K562 (cell line): Measurements from ENCODE around the gene DEPP1. TPM values are rescaled to one million over a fixed set of nuclear protein-coding genes. Genes with fewer than 3 reads are reported as not detected.

Experiments used
- ATAC-seq: fragments of 200-7000 bp; cut with Tn5 transposase; 3 replicates; pipeline ENCODE4 v1.9.1; 2020; ENCODE audit warnings: moderate library complexity
- BruUV-seq: library from RNA; stranded (reverse); fragments of 400-500 nt; replicated peaks from 2 replicates; lab custom pipeline; 2021; lab: Mats Ljungman, UMichigan
- CTCF ChIA-PET: fragments of 300-600 bp; formaldehyde crosslinking; extraction: SDS; loops from one replicate; lab custom pipeline; 2021; ENCODE audit warnings: low intra/inter-chr PET ratio; lab: Yijun Ruan, JAX
- POLR2A ChIA-PET: fragments of 300-600, 350-650 bp; sonication (Branson Sonifier 250); formaldehyde crosslinking; extraction: SDS; loops from one replicate; lab custom pipeline; 2021; ENCODE audit warnings: antibody characterized with exemption, inconsistent platforms; lab: Yijun Ruan, JAX
- DNase-seq, 4 experiments: peaks; one replicate each; pipeline versions ENCODE4 v3.0.0 to v3.0.0-alpha.2; 2011 to 2018; ENCODE audit warnings: low spot score in 3 of 4, mixed read lengths in 3 of 4; ENCODE audit errors: extremely low read depth in 1 of 4
- FAIRE-seq: peaks from 2 replicates; lab custom pipeline; 2011; peaks lifted over from hg19 to GRCh38; lab: Jason Lieb, UNC
- H2AFZ ChIP-seq: 2 replicates; pipeline ENCODE4 v1.6.0; 2011; ENCODE audit warnings: low read depth, low read length, control low read depth, inconsistent platforms
- H3K27ac ChIP-seq: fragments of 200-600 bp; 3 replicates; pipeline ENCODE4 v1.8.0; 2011; ENCODE audit warnings: low read depth, mild to moderate bottlenecking, control low read depth, inconsistent platforms, low read length, moderate library complexity, mixed read lengths; ENCODE audit errors: extremely low read depth
- H3K27me3 ChIP-seq, 2 experiments: fragments of 300-600 bp in 1 of 2; 2 replicates in 1 of 2; 3 replicates in 1 of 2; pipeline versions ENCODE4 v1.6.0 to v1.8.0; 2011; ENCODE audit warnings: inconsistent platforms in 2 of 2, low read length in 2 of 2, mild to moderate bottlenecking in 1 of 2, mixed read lengths in 1 of 2, moderate library complexity in 1 of 2; ENCODE audit not compliant: control insufficient read depth in 2 of 2, insufficient read depth in 2 of 2
- H3K36me3 ChIP-seq: fragments of 300-600 bp; 3 replicates; pipeline ENCODE4 v1.8.0; 2011; ENCODE audit warnings: mild to moderate bottlenecking, low read length, inconsistent platforms; ENCODE audit not compliant: control insufficient read depth, insufficient read depth
- H3K4me1 ChIP-seq, 2 experiments: fragments of 200-600 bp in 1 of 2; replicated peaks in 1 of 2; 2 replicates in 1 of 2; 3 replicates in 1 of 2; pipeline versions ENCODE4 v1.5.1 to v1.8.0; 2011; ENCODE audit warnings: inconsistent platforms in 2 of 2, low read length in 2 of 2, mild to moderate bottlenecking in 1 of 2, mixed read lengths in 1 of 2, moderate library complexity in 1 of 2; ENCODE audit not compliant: control insufficient read depth in 2 of 2, insufficient read depth in 2 of 2
- H3K4me2 ChIP-seq: 2 replicates; pipeline ENCODE4 v1.6.1; 2011; ENCODE audit warnings: low read length, control low read depth, inconsistent platforms, mixed read lengths; ENCODE audit not compliant: insufficient read depth
- H3K4me3 ChIP-seq: fragments of 200-600 bp; sonication (generic), shearing (Covaris generic); 2 replicates; pipeline ENCODE4 v1.5.1; 2016; ENCODE audit warnings: control low read depth, inconsistent platforms
- H3K79me2 ChIP-seq: fragments of 200-600 bp; 3 replicates; pipeline ENCODE4 v1.8.0; 2011; ENCODE audit warnings: low read length, inconsistent platforms; ENCODE audit not compliant: control insufficient read depth, insufficient read depth
- H3K9ac ChIP-seq, 2 experiments: 2 replicates each; pipeline versions ENCODE4 v1.6.0 to v1.6.1; 2011; ENCODE audit warnings: low read depth in 2 of 2, low read length in 2 of 2, control low read depth in 1 of 2, inconsistent platforms in 1 of 2, mild to moderate bottlenecking in 1 of 2, mixed read lengths in 1 of 2; ENCODE audit not compliant: insufficient read depth in 1 of 2
- H3K9me1 ChIP-seq: one replicate; pipeline ENCODE4 v1.6.0; 2011; ENCODE audit warnings: inconsistent platforms, mild to moderate bottlenecking, low read length, moderate library complexity; ENCODE audit not compliant: control insufficient read depth, insufficient read depth
- H3K9me3 ChIP-seq: replicated peaks from 2 replicates; pipeline ENCODE4 v1.5.1; 2011; ENCODE audit warnings: low read depth, low read length, inconsistent platforms; ENCODE audit not compliant: control insufficient read depth, insufficient read depth
- H4K20me1 ChIP-seq: replicated peaks from 2 replicates; pipeline ENCODE4 v1.6.1; 2011; ENCODE audit warnings: low read length, inconsistent platforms, mixed read lengths; ENCODE audit not compliant: control insufficient read depth, insufficient read depth
- BHLHE40 ChIP-seq: IDR thresholded peaks from 2 replicates; pipeline ENCODE4 v1.6.1; 2011; ENCODE audit warnings: low read length, improper control_type of control experiment
- HEY1 ChIP-seq: fragments of 250-450 bp; sonication (Bioruptor Pico); IDR thresholded peaks from 2 replicates; pipeline ENCODE4 v1.5.0; 2020; ENCODE audit warnings: mild to moderate bottlenecking, moderate library complexity, borderline replicate concordance
- HNRNPL ChIP-seq: fragments of 200-400 bp; formaldehyde crosslinking; IDR thresholded peaks from 2 replicates; pipeline ENCODE4 v1.6.1; 2017; ENCODE audit warnings: low read depth, mild to moderate bottlenecking, low read length
- JUND ChIP-seq, 2 experiments: IDR thresholded peaks; 2 replicates in 1 of 2; 3 replicates in 1 of 2; pipeline ENCODE4 v1.6.1; 2011; ENCODE audit warnings: borderline replicate concordance in 2 of 2, low read depth in 2 of 2, low read length in 2 of 2, improper control_type of control experiment in 1 of 2, missing biosample characterization in 1 of 2, missing genetic modification characterization in 1 of 2, missing genetic modification reagents in 1 of 2
- NFRKB ChIP-seq: fragments of 450-650 bp; IDR thresholded peaks from 2 replicates; pipeline ENCODE4 v1.6.1; 2016; ENCODE audit warnings: low read depth
- NONO ChIP-seq, 2 experiments: fragments of 200-400 bp in 1 of 2; fragments of 450-650 bp in 1 of 2; formaldehyde crosslinking in 1 of 2; IDR thresholded peaks; 2 replicates each; pipeline ENCODE4 v1.6.1; 2017; ENCODE audit warnings: low read depth in 2 of 2, mild to moderate bottlenecking in 2 of 2, moderate library complexity in 2 of 2, low read length in 1 of 2
- NR0B1 ChIP-seq: fragments of 450-650 bp; IDR thresholded peaks from one replicate; pipeline ENCODE4 v1.6.1; 2018; ENCODE audit warnings: mild to moderate bottlenecking, moderate library complexity; ENCODE audit not compliant: partially characterized antibody
- PTRF ChIP-seq: fragments of 450-650 bp; IDR thresholded peaks from 2 replicates; pipeline ENCODE4 v1.6.1; 2016; ENCODE audit warnings: mild to moderate bottlenecking, missing genetic modification characterization, missing compliant biosample characterization
- RFX1 ChIP-seq: fragments of 450-650 bp; IDR thresholded peaks from 2 replicates; pipeline ENCODE4 v1.6.1; 2016; ENCODE audit warnings: mild to moderate bottlenecking, moderate library complexity
- RFX5 ChIP-seq: IDR thresholded peaks from 2 replicates; pipeline ENCODE4 v1.6.1; 2011; ENCODE audit warnings: low read depth, mild to moderate bottlenecking, improper control_type of control experiment, low read length
- SIN3A ChIP-seq, 2 experiments: fragments of 150-350 bp in 1 of 2; IDR thresholded peaks; 2 replicates each; pipeline ENCODE4 v1.6.1; 2011 to 2016; ENCODE audit warnings: borderline replicate concordance in 2 of 2, low read depth in 2 of 2, low read length in 2 of 2, mild to moderate bottlenecking in 2 of 2, moderate library complexity in 2 of 2; ENCODE audit not compliant: control insufficient read depth in 1 of 2
- SNAPC5 ChIP-seq: fragments of 250-450 bp; sonication (Bioruptor Pico); IDR thresholded peaks from 2 replicates; pipeline ENCODE4 v1.8.0; 2021; ENCODE audit warnings: moderate library complexity, mild to moderate bottlenecking, inconsistent platforms
- STAT5B ChIP-seq: fragments of 250-450 bp; sonication (Bioruptor Pico); IDR thresholded peaks from 2 replicates; pipeline ENCODE4 v1.8.0; 2021; ENCODE audit warnings: mild to moderate bottlenecking, inconsistent platforms
- ZNF778 ChIP-seq: fragments of 450-650 bp; formaldehyde crosslinking; IDR thresholded peaks from 2 replicates; pipeline ENCODE4 v1.4.0; 2020; ENCODE audit warnings: mild to moderate bottlenecking, moderate library complexity
- ZNF830 ChIP-seq: fragments of 250-450 bp; sonication (Bioruptor Pico); IDR thresholded peaks from 2 replicates; pipeline ENCODE4 v1.5.0; 2021; ENCODE audit warnings: mild to moderate bottlenecking
- WGBS: fragments of 100-300 bp; shearing (Covaris generic); methylation state at CpG from one replicate; pipeline ENCODE4 v1.1.6; 2016; ENCODE audit warnings: low coverage, mixed read lengths; ENCODE audit not compliant: insufficient coverage; ENCODE audit errors: missing lambda C conversion rate; 5-methylcytosine and 5-hydroxymethylcytosine counted together
- in situ Hi-C: fragments of 300-500 bp; cut with MboI; formaldehyde crosslinking; loops from 4 replicates; pipeline ENCODE4 v1.15.0; 2018; ENCODE audit warnings: inconsistent platforms, mixed read lengths
- intact Hi-C: fragments of 100-400 bp; cut with micrococcal nuclease; formaldehyde crosslinking; loops from 2 replicates; pipeline ENCODE4 v1.14.2; 2022
- polyA plus RNA-seq, 8 experiments: library from polyadenylated mRNA; depleted of rRNA in 4 of 8; stranded (reverse) in 5 of 8; unstranded in 3 of 8; fragments of >200 nt; fragmentation: Nextera tagmentation in 2 of 8; fragmentation: Illumina TruSeq in 1 of 8; extraction: Ambion mirVana in 2 of 8; extraction: Trizol in 1 of 8; gene quantifications; 2 replicates each; pipeline versions ENCODE4 v1.2.1 to v1.2.3, GENCODE V29; 2011 to 2014; ENCODE audit warnings: inconsistent platforms in 1 of 8, missing spikeins in 1 of 8
- total RNA-seq, 7 experiments: library from RNA; depleted of rRNA in 6 of 7; stranded (reverse); fragments of >200 nt in 6 of 7; fragmentation: Illumina TruSeq in 2 of 7; extraction: Trizol in 2 of 7; gene quantifications; 2 replicates each; pipeline versions ENCODE4 v1.2.1 to v1.2.3, GENCODE V29; 2011 to 2021; ENCODE audit warnings: low replicate concordance in 1 of 7
- TF ChIP-seq, protein P1 (sequence below): fragments of 250-450 bp; sonication (Bioruptor Pico); IDR thresholded peaks from 2 replicates; pipeline ENCODE4 v1.8.0; 2022; ENCODE audit warnings: inconsistent platforms
- TF ChIP-seq, protein P2 (sequence below): conservative IDR thresholded peaks from 2 replicates; pipeline ENCODE4 v1.6.1; 2011; ENCODE audit warnings: low read depth, mild to moderate bottlenecking, low read length; ENCODE audit not compliant: control insufficient read depth

Gene DEPP1
- total and polyA plus RNA-seq, 9 of the 15 experiments (the other 6 are each of a cell fraction or from before 2014, with no cell fraction given): 0.04 to 0.54 (median 0.20) TPM; not detected in 1

GRCh38 chr10:44976352-44977198, 2.0 kb downstream of the DEPP1 start:
- 53% methylated on average over 9 of the region's 9 CpGs for WGBS
- H3K9ac ChIP-seq: no peak overlapping the region
- intact Hi-C loops (loop anchor here (5.0 kb wide), 1 partner anchor 99 kb away; no protein-coding TSS in a partner anchor), in situ Hi-C loops (no loop called here)
- no peak overlapping the region for H3K4me3 ChIP-seq
- H4K20me1 ChIP-seq: no peaks in the 10 kb centered on the region
- ChIA-PET POLR2A (interaction anchor here (0.6 to 1.3 kb wide), 3 partner anchors 10 to 18 kb away, joined by 3 to 4 read pairs (median 3); no protein-coding TSS in a partner anchor), CTCF (no interaction called here)
- H3K4me2 ChIP-seq: no peak overlapping the region
- ATAC-seq (no peak), FAIRE-seq (no peak), DNase-seq (no peak)
- BruUV-seq: no TSS peak
- H2AFZ ChIP-seq: no peak overlapping the region
- no peaks in the 10 kb centered on the region for H3K27me3 ChIP-seq
- H3K79me2 ChIP-seq: no peaks in the 10 kb centered on the region
- H3K27ac ChIP-seq: no peak overlapping the region
- H3K36me3 ChIP-seq: no peaks in the 10 kb centered on the region
- H3K9me3 ChIP-seq: no peaks in the 10 kb centered on the region
- no peaks in the 10 kb centered on the region for H3K9me1 ChIP-seq
- peaks cover 42 to 60% of the 10 kb centered on the region in 2 experiments for H3K4me1 ChIP-seq
- TF ChIP-seq ZNF778 (CRISPR knock-in tag) (no peak), HNRNPL (no peak), ZNF830 (CRISPR knock-in tag) (no peak), NFRKB (no peak), RFX5 (no peak), HEY1 (CRISPR knock-in tag) (no peak), STAT5B (CRISPR knock-in tag) (no peak), BHLHE40 (no peak), PTRF (no peak), NONO (IDR thresholded peaks at IDR 0.05; ENCODE audit: low read depth in 2 of 2, low read length in 1 of 2) (no peak), RFX1 (no peak), SIN3A (IDR thresholded peaks at IDR 0.05; ENCODE audit: borderline replicate concordance in 2 of 2, control insufficient read depth in 1 of 2, low read depth in 2 of 2, low read length in 2 of 2) (no peak), NR0B1 (no peak), SNAPC5 (CRISPR knock-in tag) (no peak), JUND (IDR thresholded peaks at IDR 0.05; ENCODE audit: borderline replicate concordance, low read depth, low read length) (no peak), JUND (tag; IDR thresholded peaks at IDR 0.05; ENCODE audit: borderline replicate concordance, low read depth, low read length) (no peak)
- TF ChIP-seq, protein P1, sequence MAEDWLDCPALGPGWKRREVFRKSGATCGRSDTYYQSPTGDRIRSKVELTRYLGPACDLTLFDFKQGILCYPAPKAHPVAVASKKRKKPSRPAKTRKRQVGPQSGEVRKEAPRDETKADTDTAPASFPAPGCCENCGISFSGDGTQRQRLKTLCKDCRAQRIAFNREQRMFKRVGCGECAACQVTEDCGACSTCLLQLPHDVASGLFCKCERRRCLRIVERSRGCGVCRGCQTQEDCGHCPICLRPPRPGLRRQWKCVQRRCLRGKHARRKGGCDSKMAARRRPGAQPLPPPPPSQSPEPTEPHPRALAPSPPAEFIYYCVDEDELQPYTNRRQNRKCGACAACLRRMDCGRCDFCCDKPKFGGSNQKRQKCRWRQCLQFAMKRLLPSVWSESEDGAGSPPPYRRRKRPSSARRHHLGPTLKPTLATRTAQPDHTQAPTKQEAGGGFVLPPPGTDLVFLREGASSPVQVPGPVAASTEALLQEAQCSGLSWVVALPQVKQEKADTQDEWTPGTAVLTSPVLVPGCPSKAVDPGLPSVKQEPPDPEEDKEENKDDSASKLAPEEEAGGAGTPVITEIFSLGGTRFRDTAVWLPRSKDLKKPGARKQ (CRISPR knock-in tag): no peak
- TF ChIP-seq, protein P2, sequence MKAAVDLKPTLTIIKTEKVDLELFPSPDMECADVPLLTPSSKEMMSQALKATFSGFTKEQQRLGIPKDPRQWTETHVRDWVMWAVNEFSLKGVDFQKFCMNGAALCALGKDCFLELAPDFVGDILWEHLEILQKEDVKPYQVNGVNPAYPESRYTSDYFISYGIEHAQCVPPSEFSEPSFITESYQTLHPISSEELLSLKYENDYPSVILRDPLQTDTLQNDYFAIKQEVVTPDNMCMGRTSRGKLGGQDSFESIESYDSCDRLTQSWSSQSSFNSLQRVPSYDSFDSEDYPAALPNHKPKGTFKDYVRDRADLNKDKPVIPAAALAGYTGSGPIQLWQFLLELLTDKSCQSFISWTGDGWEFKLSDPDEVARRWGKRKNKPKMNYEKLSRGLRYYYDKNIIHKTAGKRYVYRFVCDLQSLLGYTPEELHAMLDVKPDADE: no peak
